Measurements from ENCODE around the gene IGSF23.

DNA sequence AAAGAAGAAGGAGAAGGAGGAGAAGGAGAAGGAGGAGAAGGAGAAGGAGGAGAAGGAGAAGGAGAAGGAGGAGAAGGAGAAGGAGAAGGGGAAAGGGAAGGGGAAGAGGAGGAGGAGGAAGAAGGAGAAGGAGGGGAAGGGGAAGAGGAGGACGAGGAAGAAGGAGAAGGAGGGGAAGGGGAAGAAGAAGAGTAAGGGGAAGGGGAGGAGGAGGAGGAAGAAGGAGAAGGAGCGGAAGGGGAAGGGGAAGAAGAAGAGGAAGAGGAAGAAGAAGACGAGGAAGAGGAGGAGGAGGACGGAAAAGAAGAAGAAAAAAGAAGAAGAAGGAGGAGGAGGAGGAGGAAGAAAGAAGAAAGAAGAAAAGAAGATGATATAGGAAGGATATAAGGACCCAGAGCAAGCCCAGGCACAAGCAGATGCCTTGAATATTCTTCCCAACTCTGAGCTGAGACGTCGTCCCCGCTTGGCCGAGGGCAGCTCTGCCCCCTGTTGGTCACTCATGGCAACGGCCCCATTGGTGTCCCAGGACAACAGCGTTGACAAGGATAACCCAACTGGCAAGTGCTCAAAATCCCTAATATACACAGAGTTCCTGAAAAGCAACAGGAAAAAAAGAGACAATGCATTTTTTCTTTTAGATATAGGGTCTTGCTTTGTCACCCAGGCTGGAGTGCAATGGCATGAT lies 30.6 kb upstream of the IGSF23 start:
- TF ChIP-seq CTCF (conservative IDR thresholded peaks at IDR 0.05; ENCODE audit: low read depth in 2 of 2): peak; percentile 93 to 94
- no peak for TF ChIP-seq EZH2 (IDR thresholded peaks at IDR 0.05; ENCODE audit: low read depth, unreplicated experiment)

Data from GM23338 (cell line).